Subcutaneous adipose tissue (tissue), 4 donors: ENCODE measurements around the gene CEBPE. TPM values are rescaled to one million over a fixed set of nuclear protein-coding genes. Genes with fewer than 3 reads are reported as not detected.

Experiments used
- total RNA-seq, 4 donors: library from RNA; depleted of rRNA; stranded (reverse); fragments of >200 nt; gene quantifications; one replicate each; pipeline ENCODE4 v1.1.0, GENCODE V29; 2016
- TF ChIP-seq, protein P1 (sequence below): fragments of 450-650 bp; IDR thresholded peaks from one replicate; pipeline ENCODE4 v1.5.1; 2016; ENCODE audit warnings: low read depth, mild to moderate bottlenecking, control low read depth, antibody characterized with exemption, moderate library complexity

CEBPE gene
- total RNA-seq, 4 donors from 2014 or later: 0.68 TPM; not detected in 3

DNA sequence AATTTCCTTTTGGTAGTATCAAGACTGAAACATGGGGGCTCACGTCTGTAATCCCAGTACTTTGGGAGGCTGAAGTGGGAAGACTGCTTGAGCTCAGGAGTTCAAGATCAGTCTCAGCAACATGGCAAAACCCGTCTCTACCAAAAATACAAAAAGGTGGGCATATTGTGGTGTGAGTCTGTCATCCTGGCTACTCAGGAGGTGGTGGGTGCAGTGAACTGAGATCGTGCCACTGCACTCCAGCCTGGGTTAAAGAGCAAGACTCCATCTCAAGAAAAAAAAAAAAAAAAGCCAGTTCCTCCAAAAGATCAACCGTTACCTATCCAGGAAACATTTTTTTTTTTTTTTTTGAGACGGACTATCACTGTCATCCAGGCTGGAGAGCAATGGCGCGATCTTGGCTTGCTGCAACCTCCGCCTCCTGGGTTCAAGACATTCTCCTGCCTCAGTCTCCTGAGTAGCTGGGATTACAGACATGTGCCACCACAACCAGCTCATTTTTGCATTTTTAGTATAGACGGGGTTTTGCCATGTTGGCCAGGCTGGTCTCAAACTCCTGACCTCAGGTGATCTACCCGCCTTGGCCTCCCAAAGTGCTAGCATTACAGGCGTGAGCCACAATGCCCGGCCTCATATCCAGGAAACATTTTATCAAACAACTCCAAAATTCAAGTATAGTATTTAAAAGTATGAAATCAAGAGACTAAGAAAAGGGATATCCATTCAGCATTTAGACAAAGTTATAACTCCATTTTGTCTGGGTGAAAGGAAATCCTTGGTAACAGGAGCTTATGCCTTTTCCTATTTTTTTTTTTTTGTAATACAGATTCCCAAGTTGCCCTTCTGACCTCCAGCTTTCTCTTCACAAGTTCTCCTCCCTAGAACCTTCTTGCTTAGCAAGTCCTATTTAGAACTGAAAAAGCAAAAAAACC is 27.5 kb downstream of the CEBPE start:
- TF ChIP-seq, protein P1, sequence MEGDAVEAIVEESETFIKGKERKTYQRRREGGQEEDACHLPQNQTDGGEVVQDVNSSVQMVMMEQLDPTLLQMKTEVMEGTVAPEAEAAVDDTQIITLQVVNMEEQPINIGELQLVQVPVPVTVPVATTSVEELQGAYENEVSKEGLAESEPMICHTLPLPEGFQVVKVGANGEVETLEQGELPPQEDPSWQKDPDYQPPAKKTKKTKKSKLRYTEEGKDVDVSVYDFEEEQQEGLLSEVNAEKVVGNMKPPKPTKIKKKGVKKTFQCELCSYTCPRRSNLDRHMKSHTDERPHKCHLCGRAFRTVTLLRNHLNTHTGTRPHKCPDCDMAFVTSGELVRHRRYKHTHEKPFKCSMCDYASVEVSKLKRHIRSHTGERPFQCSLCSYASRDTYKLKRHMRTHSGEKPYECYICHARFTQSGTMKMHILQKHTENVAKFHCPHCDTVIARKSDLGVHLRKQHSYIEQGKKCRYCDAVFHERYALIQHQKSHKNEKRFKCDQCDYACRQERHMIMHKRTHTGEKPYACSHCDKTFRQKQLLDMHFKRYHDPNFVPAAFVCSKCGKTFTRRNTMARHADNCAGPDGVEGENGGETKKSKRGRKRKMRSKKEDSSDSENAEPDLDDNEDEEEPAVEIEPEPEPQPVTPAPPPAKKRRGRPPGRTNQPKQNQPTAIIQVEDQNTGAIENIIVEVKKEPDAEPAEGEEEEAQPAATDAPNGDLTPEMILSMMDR: no peak

DNA sequence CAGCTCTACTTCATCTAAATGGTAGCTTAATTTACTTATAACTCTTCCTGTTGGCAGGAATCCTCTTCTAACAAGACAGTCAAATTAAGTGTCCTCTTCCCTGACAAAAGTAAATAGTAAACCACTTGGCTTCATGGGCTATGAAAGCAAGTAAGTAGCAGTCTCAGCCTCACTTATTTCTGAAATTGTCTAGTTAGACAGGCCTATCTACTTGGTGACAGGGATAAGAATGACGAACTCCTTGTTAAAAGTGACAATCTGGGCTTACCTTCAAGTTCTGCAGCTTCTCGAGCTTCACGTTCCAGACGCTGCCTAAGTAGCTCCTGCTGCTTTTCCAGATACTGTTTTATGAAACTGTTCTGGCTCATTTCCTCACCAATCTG is 28.8 kb downstream of the CEBPE start:
- TF ChIP-seq, protein P1: no peak

DNA sequence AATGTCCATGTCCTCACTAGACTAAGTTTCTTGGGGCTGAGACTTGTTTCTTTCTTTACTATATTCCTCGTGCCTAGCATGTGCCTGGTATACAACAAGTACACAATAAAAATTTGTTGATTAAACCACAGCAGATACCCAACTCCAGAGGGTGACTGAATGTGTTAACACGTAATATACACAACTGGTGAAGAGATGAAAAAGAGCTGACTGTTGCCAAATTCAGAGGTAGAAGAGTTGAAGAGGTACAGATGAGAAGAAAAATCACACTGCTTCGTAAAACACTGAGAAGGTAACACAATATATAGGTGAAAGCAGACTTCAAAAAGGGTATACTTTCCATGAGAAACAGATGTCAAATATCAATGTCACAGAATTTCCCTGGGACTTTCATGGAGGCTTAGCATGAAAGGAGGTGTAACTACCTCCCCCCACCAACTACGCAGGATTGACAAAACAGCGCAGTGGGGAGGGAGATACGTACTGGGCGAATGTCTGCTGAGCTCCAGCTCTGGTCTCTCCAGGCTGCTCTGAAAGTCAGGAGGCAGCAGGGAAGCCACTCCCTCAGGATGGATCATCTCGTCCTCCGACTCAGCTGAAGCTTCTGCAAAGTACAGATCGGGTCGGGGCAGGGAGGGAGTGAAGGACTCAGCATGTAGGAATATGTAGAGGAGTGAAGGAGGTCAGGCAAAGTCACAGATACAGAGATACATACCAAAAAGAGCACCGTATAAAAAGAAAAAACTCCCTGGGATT is 29.4 kb downstream of the CEBPE start:
- TF ChIP-seq, protein P1: no peak

DNA sequence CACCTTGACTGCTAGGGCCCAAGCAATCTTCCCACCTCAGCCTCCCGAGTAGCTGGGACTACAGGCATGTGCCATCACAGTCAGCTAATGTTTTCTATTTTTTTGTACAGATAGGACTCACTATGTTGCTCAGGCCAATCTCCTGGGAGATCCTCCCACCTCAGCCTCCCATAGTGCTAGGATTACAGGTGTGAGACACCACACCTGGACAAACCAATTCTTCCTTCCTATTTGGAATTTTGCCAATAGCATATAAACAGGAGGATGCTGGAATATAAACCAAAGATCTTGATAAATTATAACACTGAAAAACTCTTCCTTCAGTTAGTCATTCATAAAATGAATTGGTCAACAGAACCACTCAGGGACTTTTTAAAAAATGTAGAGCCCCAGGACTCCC is 32.5 kb downstream of the CEBPE start:
- TF ChIP-seq, protein P1: no peak

DNA sequence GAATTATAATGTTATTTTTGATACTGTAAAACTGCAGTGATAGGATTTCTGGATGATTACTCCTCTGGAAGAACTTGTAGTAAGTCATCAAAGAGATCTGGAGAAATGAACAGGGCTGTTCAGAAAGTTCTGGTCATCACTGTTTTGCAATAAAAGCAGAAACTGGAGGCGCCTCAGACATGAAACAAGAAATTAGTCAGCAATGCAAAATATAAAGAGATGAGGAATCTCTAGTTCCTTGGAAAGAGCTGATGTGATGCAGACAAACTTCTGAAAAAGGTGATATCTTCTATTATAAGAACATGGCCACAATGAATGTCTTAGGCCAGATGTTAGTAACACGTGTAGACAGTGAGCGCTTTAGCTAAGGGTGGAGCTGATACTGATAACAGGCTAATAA is 33.6 kb downstream of the CEBPE start:
- TF ChIP-seq, protein P1: no peak

DNA sequence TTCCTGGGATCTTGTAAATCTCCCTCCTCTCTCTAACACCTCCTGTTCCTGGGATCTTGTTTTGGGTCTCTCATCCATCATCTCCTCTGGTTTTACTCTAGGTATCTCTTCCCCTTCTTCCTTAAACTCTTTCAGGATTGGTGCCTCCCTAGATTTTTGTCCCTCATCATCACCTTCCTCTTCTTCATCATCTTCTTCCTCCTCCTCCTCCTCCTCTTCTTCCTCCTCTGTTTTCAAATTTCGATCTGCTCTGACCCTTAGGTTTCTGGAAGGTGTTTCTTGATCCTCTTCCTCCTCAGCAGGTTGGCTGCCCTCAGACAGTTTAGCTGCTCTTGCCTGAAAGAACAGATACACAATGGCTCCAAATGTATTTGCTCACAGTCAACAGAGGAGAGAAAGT is 38.6 kb downstream of the CEBPE start:
- TF ChIP-seq, protein P1: no peak

DNA sequence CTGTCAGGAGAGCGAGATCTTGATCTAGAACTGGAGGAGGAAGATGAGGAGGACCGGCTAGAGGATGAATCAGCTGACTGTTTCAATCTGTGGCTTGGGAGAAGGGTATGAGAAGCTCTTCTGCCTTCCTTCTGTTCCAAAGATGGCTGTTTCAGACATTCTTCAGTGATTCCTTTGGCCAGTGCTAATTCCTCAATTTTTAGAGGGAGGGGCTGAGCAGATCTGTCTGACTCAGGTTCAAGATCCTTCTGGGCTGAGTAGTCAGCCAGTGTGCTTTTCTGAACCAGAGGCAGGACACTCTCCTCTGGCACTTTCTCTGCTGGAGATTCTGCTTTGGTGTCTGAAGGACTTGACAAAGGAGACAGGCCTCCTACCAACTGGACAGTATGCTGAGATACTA is 39.3 kb downstream of the CEBPE start:
- TF ChIP-seq, protein P1: no peak
